WTC11 (cell line): ENCODE results near the gene TESK2.

Experiments
- FOXP4 ChIP-seq: sonication (generic); formaldehyde crosslinking; IDR thresholded peaks from 2 replicates; pipeline ENCODE4 v1.8.0; 2022; ENCODE audit warnings: mild to moderate bottlenecking, missing genetic modification reagents
- SOX15 ChIP-seq: fragments of 250-450 bp; sonication (Bioruptor Pico); IDR thresholded peaks from 2 replicates; pipeline ENCODE4 v1.9.0; 2021; ENCODE audit warnings: mild to moderate bottlenecking
- TEAD4 ChIP-seq: sonication (generic); formaldehyde crosslinking; IDR thresholded peaks from 2 replicates; pipeline ENCODE4 v1.8.0; 2022; ENCODE audit warnings: mild to moderate bottlenecking, missing genetic modification reagents
- USF2 ChIP-seq: sonication (generic); formaldehyde crosslinking; IDR thresholded peaks from 2 replicates; pipeline ENCODE4 v1.8.1; 2023; ENCODE audit warnings: mild to moderate bottlenecking, missing genetic modification reagents, moderate library complexity
- ZNF121 ChIP-seq: sonication (generic); formaldehyde crosslinking; IDR thresholded peaks from 2 replicates; pipeline ENCODE4 v1.8.0; 2023; ENCODE audit warnings: missing genetic modification reagents
- TF ChIP-seq, protein P1 (sequence below): fragments of 200-600 bp; IDR thresholded peaks from 2 replicates; pipeline ENCODE4 v1.8.0; 2022; ENCODE audit warnings: antibody characterized with exemption
- TF ChIP-seq, protein P2 (sequence below): sonication (generic); formaldehyde crosslinking; IDR thresholded peaks from 2 replicates; pipeline ENCODE4 v1.8.1; 2022; ENCODE audit warnings: mild to moderate bottlenecking, moderate library complexity, missing genetic modification reagents

- TF ChIP-seq, protein P1, sequence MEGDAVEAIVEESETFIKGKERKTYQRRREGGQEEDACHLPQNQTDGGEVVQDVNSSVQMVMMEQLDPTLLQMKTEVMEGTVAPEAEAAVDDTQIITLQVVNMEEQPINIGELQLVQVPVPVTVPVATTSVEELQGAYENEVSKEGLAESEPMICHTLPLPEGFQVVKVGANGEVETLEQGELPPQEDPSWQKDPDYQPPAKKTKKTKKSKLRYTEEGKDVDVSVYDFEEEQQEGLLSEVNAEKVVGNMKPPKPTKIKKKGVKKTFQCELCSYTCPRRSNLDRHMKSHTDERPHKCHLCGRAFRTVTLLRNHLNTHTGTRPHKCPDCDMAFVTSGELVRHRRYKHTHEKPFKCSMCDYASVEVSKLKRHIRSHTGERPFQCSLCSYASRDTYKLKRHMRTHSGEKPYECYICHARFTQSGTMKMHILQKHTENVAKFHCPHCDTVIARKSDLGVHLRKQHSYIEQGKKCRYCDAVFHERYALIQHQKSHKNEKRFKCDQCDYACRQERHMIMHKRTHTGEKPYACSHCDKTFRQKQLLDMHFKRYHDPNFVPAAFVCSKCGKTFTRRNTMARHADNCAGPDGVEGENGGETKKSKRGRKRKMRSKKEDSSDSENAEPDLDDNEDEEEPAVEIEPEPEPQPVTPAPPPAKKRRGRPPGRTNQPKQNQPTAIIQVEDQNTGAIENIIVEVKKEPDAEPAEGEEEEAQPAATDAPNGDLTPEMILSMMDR = no peak
- TF ChIP-seq SOX15 (CRISPR knock-in tag) = no peak
- no peak for TF ChIP-seq ZNF121 (CRISPR knock-in tag)
- no peak for TF ChIP-seq FOXP4
- TF ChIP-seq TEAD4 (CRISPR knock-in tag) = no peak
- TF ChIP-seq USF2 (CRISPR knock-in tag) = no peak
- TF ChIP-seq, protein P2, sequence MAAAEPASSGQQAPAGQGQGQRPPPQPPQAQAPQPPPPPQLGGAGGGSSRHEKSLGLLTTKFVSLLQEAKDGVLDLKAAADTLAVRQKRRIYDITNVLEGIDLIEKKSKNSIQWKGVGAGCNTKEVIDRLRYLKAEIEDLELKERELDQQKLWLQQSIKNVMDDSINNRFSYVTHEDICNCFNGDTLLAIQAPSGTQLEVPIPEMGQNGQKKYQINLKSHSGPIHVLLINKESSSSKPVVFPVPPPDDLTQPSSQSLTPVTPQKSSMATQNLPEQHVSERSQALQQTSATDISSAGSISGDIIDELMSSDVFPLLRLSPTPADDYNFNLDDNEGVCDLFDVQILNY (CRISPR knock-in tag) = no peak
Observed at GRCh38 chr1:45397285-45397684, 93.7 kb downstream of the TESK2 start.
